Measurements from ENCODE around the gene GNAI3. TPM values are rescaled to one million over a fixed set of nuclear protein-coding genes. Genes with fewer than 3 reads are reported as not detected.

GNAI3 gene
- polyA plus RNA-seq, 1 donor (not counting 4 experiments of a cell fraction or from before 2014, with no cell fraction given): 14.1 TPM

DNA sequence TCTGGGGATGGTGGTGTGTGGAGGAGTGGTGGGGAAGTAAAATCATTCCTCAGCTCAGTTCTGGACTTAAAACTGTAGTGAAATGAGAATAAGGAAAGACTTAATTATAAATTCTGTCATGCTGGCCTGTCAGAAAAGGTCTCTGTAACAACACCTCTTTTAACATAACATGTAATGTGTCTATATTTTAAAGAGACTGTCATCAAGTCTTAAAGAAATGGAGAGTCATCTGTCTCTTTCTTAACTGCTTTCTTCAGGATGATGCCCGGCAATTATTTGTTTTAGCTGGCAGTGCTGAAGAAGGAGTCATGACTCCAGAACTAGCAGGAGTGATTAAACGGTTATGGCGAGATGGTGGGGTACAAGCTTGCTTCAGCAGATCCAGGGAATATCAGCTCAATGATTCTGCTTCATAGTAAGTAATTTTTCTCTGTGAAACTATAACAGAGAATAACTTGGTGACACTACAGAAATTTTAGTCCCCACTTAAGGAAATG lies 30.6 kb downstream of the GNAI3 start:
- H4K20me1 ChIP-seq (ENCODE audit: control insufficient read depth, extremely low read depth, insufficient read depth, low read length): no peaks in the 10 kb centered on the region
- H3K27ac ChIP-seq (ENCODE audit: control insufficient read depth, insufficient read depth, low read length): no peak overlapping the region
- peaks cover 4 to 9% of the 10 kb centered on the region in 2 experiments for H3K36me3 ChIP-seq (ENCODE audit: control insufficient read depth in 2 of 2, extremely low read depth in 1 of 2, insufficient read depth in 2 of 2, low read length in 2 of 2)
- H3K4me1 ChIP-seq (ENCODE audit: control insufficient read depth, extremely low read depth, insufficient read depth, low read length): no peaks in the 10 kb centered on the region
- TF ChIP-seq CTCF (optimal IDR thresholded peaks at IDR 0.05 in 1 of 3, IDR thresholded peaks at IDR 0.05 in 1 of 3, conservative IDR thresholded peaks at IDR 0.05 in 1 of 3; ENCODE audit: extremely low read depth in 1 of 3, insufficient read depth in 2 of 3, low read length in 3 of 3): no peak
- TF ChIP-seq EZH2 (IDR thresholded peaks at IDR 0.05; ENCODE audit: low read length): no peak
- H3K4me3 ChIP-seq (ENCODE audit: control insufficient read depth in 2 of 3, extremely low read depth in 1 of 3, insufficient read depth in 2 of 3, low read depth in 1 of 3, low read length in 3 of 3): no peak overlapping the region
- dilution Hi-C loops (cut with MboI; ENCODE audit: extremely low pct_ligation_motif_present, low sequenced_read_pairs): no loop called here
- no peak for FAIRE-seq
- no peaks in the 10 kb centered on the region for H3K9me1 ChIP-seq (ENCODE audit: control insufficient read depth, extremely low read depth, insufficient read depth, low read length)
- DNase-seq (ENCODE audit: low read depth, low spot score): no peak
- no peaks in the 10 kb centered on the region for H3K27me3 ChIP-seq (ENCODE audit: control insufficient read depth, extremely low read depth, insufficient read depth, low read length)
- no peak overlapping the region for H2AFZ ChIP-seq (ENCODE audit: control insufficient read depth, low read length)
- no peaks in the 10 kb centered on the region for H3K9me3 ChIP-seq (ENCODE audit: control insufficient read depth, low read depth, low read length)
- H3K79me2 ChIP-seq (ENCODE audit: control insufficient read depth, insufficient read depth, low read length): peaks cover 13% of the 10 kb centered on the region
- no peak overlapping the region for H3K9ac ChIP-seq (ENCODE audit: control insufficient read depth, extremely low read depth, insufficient read depth, low read length)
- no peak overlapping the region for H3K4me2 ChIP-seq (ENCODE audit: control insufficient read depth, extremely low read depth, insufficient read depth, low read depth, low read length)

GRCh38 chr1:109579491-109579890 lies 31.1 kb downstream of the GNAI3 start:
- H3K79me2 ChIP-seq (ENCODE audit: control insufficient read depth, insufficient read depth, low read length): peaks cover 12% of the 10 kb centered on the region
- dilution Hi-C loops (cut with MboI; ENCODE audit: extremely low pct_ligation_motif_present, low sequenced_read_pairs): no loop called here
- H2AFZ ChIP-seq (ENCODE audit: control insufficient read depth, low read length): no peak overlapping the region
- H3K9me3 ChIP-seq (ENCODE audit: control insufficient read depth, low read depth, low read length): no peaks in the 10 kb centered on the region
- H3K36me3 ChIP-seq (ENCODE audit: control insufficient read depth in 2 of 2, extremely low read depth in 1 of 2, insufficient read depth in 2 of 2, low read length in 2 of 2): peaks cover 6 to 10% of the 10 kb centered on the region in 2 experiments
- no peak overlapping the region for H3K4me2 ChIP-seq (ENCODE audit: control insufficient read depth, extremely low read depth, insufficient read depth, low read depth, low read length)
- H3K4me1 ChIP-seq (ENCODE audit: control insufficient read depth, extremely low read depth, insufficient read depth, low read length): no peaks in the 10 kb centered on the region
- H3K9me1 ChIP-seq (ENCODE audit: control insufficient read depth, extremely low read depth, insufficient read depth, low read length): no peaks in the 10 kb centered on the region
- H3K27me3 ChIP-seq (ENCODE audit: control insufficient read depth, extremely low read depth, insufficient read depth, low read length): no peaks in the 10 kb centered on the region
- no peak overlapping the region for H3K4me3 ChIP-seq (ENCODE audit: control insufficient read depth in 2 of 3, extremely low read depth in 1 of 3, insufficient read depth in 2 of 3, low read depth in 1 of 3, low read length in 3 of 3)
- no peak overlapping the region for H3K27ac ChIP-seq (ENCODE audit: control insufficient read depth, insufficient read depth, low read length)
- TF ChIP-seq EZH2 (IDR thresholded peaks at IDR 0.05; ENCODE audit: low read length): no peak
- no peak for TF ChIP-seq CTCF (optimal IDR thresholded peaks at IDR 0.05 in 1 of 3, IDR thresholded peaks at IDR 0.05 in 1 of 3, conservative IDR thresholded peaks at IDR 0.05 in 1 of 3; ENCODE audit: extremely low read depth in 1 of 3, insufficient read depth in 2 of 3, low read length in 3 of 3)
- DNase-seq (ENCODE audit: low read depth, low spot score) (no peak), FAIRE-seq (no peak)
- H3K9ac ChIP-seq (ENCODE audit: control insufficient read depth, extremely low read depth, insufficient read depth, low read length): no peak overlapping the region
- H4K20me1 ChIP-seq (ENCODE audit: control insufficient read depth, extremely low read depth, insufficient read depth, low read length): no peaks in the 10 kb centered on the region
